SW 1271 (cell line): ENCODE data around the gene FOXR1.

Source experiments
- DNase-seq, 2 experiments: peaks; one replicate each; lab custom pipeline; 2025; lab: John Stamatoyannopoulos, UW

The FOXR1 gene

DNA sequence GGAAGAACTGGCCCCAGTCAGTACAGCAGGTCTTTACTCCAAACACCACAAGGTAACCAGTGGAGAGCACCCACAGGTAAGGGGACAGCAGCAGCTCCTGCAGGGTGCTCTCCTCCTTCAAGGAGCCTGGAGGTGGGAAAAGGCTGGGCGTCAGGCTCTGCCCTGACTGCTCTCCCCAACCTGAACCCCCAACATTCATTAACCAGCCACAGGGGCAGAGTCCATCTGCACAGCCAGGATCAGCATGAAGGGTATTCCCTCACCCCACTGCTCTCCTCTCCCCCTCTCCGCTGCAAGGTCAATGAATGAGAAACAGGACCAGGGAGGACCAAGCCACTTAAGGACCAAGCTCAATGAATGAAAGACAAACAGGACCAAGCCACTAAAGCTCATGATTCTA lies 55.4 kb downstream of the FOXR1 start:
- no peak for DNase-seq

DNA sequence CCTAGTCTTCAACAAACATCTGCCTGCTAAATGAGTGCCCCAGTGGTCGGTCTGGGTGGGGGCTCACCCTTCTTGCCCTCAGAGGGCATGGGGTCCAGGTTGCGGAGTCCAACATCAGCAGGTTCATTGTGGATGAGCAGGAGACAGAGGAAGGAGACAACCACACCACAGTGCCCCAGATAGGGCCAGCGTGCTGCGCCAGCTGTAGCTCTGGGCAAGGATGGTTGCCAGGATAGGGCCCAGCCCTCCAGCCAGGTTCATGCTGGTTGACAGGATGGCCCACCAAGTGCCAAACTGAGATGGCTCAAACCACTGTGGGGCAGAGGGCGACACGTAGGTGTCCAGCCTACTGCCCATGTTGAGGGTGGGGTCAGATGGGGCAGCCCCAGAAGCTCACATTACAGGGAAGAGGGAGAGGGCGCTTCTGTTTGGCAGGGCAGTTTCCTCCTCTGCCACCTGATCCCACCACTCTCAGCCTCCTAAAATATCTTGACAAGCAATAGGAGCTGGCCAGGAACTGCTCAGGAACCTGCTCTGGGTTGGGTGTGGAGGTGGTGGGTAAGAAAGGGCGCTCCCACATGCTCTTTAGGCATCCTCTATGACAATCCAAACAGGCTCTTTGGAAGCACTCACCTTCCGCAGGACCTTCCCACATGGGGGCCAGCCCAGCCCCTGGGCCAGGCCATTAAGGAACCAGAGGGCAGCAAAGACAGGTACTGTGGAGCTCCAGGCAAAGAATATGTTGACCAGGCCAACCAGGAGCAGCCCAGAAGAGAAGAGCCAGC lies 56.2 kb downstream of the FOXR1 start:
- DNase-seq: no peak

DNA sequence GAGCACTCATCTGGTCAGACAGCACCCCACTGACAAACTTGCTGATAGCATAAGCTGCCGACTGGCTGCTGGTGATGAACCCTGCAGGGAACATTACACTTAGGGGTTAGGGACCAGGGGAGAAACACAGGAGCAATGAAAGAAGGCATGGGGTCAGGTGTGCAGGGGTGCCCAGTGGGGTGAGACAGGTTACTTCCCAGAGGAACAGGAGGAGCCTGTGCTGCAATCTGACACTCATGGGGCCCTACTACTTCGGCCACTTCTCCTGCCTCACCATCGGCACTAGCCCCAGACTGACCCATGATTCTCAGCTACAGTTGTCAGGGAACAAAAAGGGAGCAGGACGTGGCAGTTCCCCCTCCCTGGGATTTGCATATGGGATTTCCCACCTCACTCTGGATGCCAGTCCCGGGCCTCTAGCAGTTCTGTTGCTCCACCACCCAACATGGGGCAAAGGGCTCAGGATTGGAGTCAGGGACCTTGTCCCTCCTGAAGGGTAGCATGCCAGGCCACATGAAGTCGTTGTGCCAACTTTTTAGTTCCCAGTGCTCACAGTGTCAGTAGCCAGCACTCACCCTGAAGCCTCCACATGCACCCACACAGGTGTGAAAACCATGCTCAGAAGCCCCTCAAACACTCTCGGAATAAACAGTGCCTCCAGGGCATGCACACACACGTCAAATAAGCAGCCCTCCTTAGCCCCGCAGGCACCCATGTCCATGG lies 56.9 kb downstream of the FOXR1 start:
- DNase-seq: no peak

DNA sequence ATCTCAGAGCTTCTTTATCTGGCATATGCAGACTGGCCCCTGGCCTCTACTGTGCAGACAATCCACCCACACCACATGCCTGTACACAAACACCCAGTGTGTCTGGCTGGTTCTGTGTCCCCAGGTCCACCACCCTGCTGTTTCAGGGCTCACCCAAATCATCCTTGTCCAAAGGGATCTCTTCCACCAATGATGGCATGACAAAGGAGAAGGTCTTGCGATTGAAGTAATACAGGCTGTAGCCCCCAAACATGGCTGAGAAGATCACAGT lies 57.4 kb downstream of the FOXR1 start:
- DNase-seq: no peak

DNA sequence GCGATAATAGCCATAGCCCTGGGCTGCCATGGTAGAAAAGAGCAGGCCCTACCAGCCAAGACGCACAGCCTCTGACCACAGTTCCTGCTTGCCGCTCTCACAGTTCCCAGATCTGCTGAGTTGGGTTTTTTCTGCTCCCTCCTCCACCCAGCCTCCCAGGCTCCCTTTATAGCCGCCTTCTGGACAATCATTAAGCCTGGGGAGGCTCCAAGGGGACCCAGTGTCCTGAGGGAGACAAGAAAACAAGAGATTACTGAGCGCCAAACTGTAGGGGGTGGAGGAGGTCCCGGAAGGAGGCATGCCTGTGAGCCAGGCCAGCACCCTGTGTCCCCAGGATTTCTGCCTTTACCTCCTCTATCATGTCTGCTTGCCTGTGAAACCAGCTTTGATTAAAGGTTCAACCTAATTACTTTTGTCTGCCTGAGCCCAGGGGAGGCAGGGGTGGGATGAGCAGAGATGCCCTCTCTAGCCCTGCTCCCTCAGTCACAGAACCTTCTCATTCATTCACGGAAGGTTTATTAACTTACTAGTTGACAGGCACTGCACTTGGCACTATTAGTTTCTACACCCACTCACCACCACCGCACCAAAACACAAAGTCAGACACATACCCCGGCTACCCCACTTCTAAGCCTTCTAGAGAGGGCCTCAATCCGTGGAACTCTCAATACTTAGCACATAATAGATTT lies 57.9 kb downstream of the FOXR1 start:
- no peak for DNase-seq

DNA sequence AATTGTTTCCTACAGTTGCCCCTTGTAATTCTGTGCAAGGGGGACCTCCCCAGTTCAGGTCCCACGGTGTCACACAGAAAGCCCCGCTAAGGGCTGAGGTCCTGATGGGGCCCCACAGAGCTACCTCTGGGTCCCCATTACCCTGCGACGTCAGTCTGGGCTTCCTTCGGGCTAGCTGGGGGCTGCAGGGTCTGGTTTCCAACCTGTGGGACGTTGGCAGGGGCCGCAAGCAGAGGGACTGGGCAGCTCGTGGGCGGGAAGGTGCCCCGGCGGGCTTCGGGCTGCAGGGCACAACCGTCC lies 58.4 kb downstream of the FOXR1 start:
- DNase-seq: no peak

DNA sequence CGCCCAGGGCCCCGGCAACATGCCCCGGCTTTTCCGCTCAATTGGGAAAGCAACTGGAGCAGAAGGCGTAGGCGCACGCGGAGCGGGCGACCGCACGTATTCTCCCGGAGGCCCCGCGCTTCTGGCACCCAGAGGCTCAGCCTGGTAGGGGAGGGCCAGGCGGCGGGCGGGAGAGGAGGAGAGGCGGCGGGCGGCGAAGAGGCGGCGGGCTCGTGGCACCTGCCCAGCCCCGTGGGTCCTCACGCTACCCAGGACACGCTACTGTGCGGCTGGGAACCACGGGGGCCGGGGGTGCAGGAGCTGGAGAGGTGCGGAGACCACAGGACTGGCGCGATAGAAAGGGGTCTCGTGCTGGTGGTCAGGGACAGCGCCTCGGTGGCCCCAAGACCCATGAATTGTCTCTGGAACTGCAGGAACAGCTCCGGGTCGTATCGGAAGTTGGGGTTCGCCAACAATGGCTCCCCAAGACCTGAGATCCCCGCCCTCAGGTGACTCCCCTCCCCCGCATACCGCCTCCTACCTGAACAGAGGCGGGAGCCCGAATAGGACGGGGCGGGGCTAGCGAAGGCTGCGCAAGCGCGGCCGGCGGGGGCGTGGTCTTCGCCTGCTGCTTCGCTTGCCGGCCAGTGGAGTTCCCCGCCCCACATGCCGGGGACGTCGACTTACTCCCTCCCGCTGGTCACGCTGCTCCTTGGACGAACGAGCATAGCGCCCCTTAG lies 58.9 kb downstream of the FOXR1 start, which contains the start of gene SLC37A4:
Gene SLC37A4, minus strand, starts transcription at position 549 of the 719 bp plus-strand sequence.
- DNase-seq: peak; percentile 88 to 93
